Loucy (cell line): ENCODE results near the gene MIA2.
"Not testable (repeated sequence)": the region's sequence is repeated elsewhere in the genome, so short reads cannot be mapped to it uniquely, and the experiment has no call there.

Source experiments
- H2AFZ ChIP-seq: fragments of 200-600 bp; sonication (generic); 2 replicates; pipeline ENCODE4 v1.6.0; 2016; ENCODE audit warnings: antibody characterized with exemption, mild to moderate bottlenecking, low read length, moderate library complexity
- H3F3A ChIP-seq: fragments of 200-600 bp; 2 replicates; pipeline ENCODE4 v1.6.0; 2016; ENCODE audit warnings: antibody characterized with exemption, low read depth, mild to moderate bottlenecking
- H3K27me3 ChIP-seq: fragments of 200-600 bp; sonication (generic); 2 replicates; pipeline ENCODE4 v1.6.1; 2014; ENCODE audit warnings: low read length, mild to moderate bottlenecking; ENCODE audit not compliant: insufficient read depth, poor library complexity, severe bottlenecking
- H3K36me3 ChIP-seq: fragments of 200-600 bp; sonication (generic); 2 replicates; pipeline ENCODE4 v1.6.1; 2016; ENCODE audit warnings: low read length; ENCODE audit not compliant: insufficient read depth
- H3K4me1 ChIP-seq: fragments of 200-600 bp; sonication (generic); 2 replicates; pipeline ENCODE4 v1.5.1; 2014; ENCODE audit warnings: low read length, mild to moderate bottlenecking; ENCODE audit not compliant: insufficient read depth, poor library complexity, severe bottlenecking
- H3K4me2 ChIP-seq: fragments of 200-600 bp; sonication (generic); 2 replicates; pipeline ENCODE4 v1.6.0; 2014; ENCODE audit warnings: antibody characterized with exemption, low read length, low read depth, mild to moderate bottlenecking; ENCODE audit not compliant: poor library complexity, severe bottlenecking
- H3K4me3 ChIP-seq: fragments of 200-600 bp; sonication (generic); 2 replicates; pipeline ENCODE4 v1.5.1; 2014; ENCODE audit warnings: low read length, mild to moderate bottlenecking, mixed read lengths; ENCODE audit not compliant: poor library complexity, severe bottlenecking
- H3K79me2 ChIP-seq: fragments of 200-600 bp; sonication (generic); 2 replicates; pipeline ENCODE4 v1.6.1; 2014; ENCODE audit warnings: low read length; ENCODE audit not compliant: insufficient read depth
- H3K9ac ChIP-seq: fragments of 200-600 bp; sonication (generic); 2 replicates; pipeline ENCODE4 v1.6.0; 2014; ENCODE audit warnings: mild to moderate bottlenecking, low read depth, low read length, moderate library complexity; ENCODE audit not compliant: poor library complexity, severe bottlenecking
- H3K9me2 ChIP-seq: fragments of 200-600 bp; sonication (generic); replicated peaks from 2 replicates; pipeline ENCODE4 v1.6.1; 2016; ENCODE audit warnings: low read depth, low read length, mixed read lengths
- H3K9me3 ChIP-seq: fragments of 200-600 bp; sonication (generic); 2 replicates; pipeline ENCODE4 v1.6.1; 2014; ENCODE audit warnings: mild to moderate bottlenecking, antibody characterized with exemption, low read length, low read depth; ENCODE audit not compliant: insufficient read depth
- H4K20me1 ChIP-seq: fragments of 200-600 bp; sonication (generic); 2 replicates; pipeline ENCODE4 v1.6.0; 2014; ENCODE audit warnings: antibody characterized with exemption, low read length, mild to moderate bottlenecking; ENCODE audit not compliant: insufficient read depth, poor library complexity, severe bottlenecking
- EZH2phosphoT487 ChIP-seq: fragments of 200-600 bp; IDR thresholded peaks from 2 replicates; pipeline ENCODE4 v1.6.1; 2018; ENCODE audit warnings: antibody characterized with exemption, mild to moderate bottlenecking, moderate library complexity, borderline replicate concordance
- TF ChIP-seq, protein P1 (sequence below): fragments of 200-600 bp; sonication (generic); conservative IDR thresholded peaks from 2 replicates; pipeline ENCODE4 v1.5.1; 2014; ENCODE audit warnings: mild to moderate bottlenecking, antibody characterized with exemption, low read length

MIA2 gene

DNA sequence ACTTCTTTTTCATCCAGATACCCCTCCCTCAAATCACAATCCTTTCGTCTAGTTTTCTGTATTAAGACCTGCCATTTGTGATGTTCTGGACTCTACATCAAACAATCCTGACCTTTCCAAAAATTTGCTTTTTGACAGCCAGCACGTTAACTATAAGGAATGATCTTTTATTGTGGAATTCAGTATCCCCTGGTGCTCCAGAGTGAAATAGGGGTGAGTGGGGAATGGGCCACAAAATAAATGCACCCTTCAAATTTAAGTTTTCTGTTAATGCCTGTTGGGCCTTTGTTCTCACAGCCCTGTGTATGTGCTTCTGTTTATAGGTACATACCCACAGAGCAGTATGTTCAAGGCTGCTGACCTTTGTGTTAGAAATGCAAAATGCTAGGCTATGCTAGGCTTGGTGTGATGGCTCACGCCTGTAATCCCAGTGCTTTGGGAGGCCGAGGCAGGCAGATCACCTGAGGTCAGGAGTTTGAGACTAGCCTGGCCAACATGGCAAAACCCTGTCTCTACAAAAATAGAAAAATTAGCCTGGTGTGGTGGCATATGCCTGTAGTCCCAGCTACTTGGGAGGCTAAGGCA, 46.7 kb upstream of the MIA2 start:
- Histone ChIP-seq H3K79me2 (no peaks in the 10 kb centered on the region; the same call in 1 of the 2 replicates), H3K4me3 (no peak overlapping the region), H4K20me1 (peaks cover 20% of the 10 kb centered on the region), H3K9me3 (no peaks in the 10 kb centered on the region), H3K4me1 (peaks cover 13% of the 10 kb centered on the region), H3K9me2 (no peaks in the 10 kb centered on the region), H2AFZ (no peak overlapping the region), H3K4me2 (no peak overlapping the region), H3K27me3 (no peaks in the 10 kb centered on the region), H3K9ac (no peak overlapping the region), H3F3A (0 out of 2 replicates have a peak, but pooled peaks cover 3% of the 10 kb centered on the region), H3K36me3 (peaks cover 27% of the 10 kb centered on the region; the same call in 1 of the 2 replicates)
- TF ChIP-seq, protein P1, sequence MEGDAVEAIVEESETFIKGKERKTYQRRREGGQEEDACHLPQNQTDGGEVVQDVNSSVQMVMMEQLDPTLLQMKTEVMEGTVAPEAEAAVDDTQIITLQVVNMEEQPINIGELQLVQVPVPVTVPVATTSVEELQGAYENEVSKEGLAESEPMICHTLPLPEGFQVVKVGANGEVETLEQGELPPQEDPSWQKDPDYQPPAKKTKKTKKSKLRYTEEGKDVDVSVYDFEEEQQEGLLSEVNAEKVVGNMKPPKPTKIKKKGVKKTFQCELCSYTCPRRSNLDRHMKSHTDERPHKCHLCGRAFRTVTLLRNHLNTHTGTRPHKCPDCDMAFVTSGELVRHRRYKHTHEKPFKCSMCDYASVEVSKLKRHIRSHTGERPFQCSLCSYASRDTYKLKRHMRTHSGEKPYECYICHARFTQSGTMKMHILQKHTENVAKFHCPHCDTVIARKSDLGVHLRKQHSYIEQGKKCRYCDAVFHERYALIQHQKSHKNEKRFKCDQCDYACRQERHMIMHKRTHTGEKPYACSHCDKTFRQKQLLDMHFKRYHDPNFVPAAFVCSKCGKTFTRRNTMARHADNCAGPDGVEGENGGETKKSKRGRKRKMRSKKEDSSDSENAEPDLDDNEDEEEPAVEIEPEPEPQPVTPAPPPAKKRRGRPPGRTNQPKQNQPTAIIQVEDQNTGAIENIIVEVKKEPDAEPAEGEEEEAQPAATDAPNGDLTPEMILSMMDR, result no peak
- TF ChIP-seq EZH2phosphoT487, result no peak

GRCh38 chr14:39203659-39204606, 29.8 kb upstream of the MIA2 start:
- Histone ChIP-seq H3K4me1 (no peaks in the 10 kb centered on the region), H3K4me3 (no peak overlapping the region), H4K20me1 (no peaks in the 10 kb centered on the region), H3K9me2 (no peaks in the 10 kb centered on the region), H2AFZ (no peak overlapping the region), H3K27me3 (no peaks in the 10 kb centered on the region), H3F3A (no peaks in the 10 kb centered on the region), H3K36me3 (no peaks in the 10 kb centered on the region), H3K79me2 (no peaks in the 10 kb centered on the region), H3K4me2 (no peak overlapping the region), H3K9me3 (no peaks in the 10 kb centered on the region), H3K9ac (no peak overlapping the region)
- TF ChIP-seq, protein P1, result no peak
- TF ChIP-seq EZH2phosphoT487, result no peak

GRCh38 chr14:39207430-39207829, 26.3 kb upstream of the MIA2 start:
- H3K79me2 ChIP-seq, H3K4me2 ChIP-seq, H3K4me1 ChIP-seq, H3K9me3 ChIP-seq, H3F3A ChIP-seq, H2AFZ ChIP-seq, H3K9ac ChIP-seq, H3K9me2 ChIP-seq, H3K4me3 ChIP-seq, H3K27me3 ChIP-seq, H3K36me3 ChIP-seq, H4K20me1 ChIP-seq: not testable (repeated sequence)
